ENCODE measurements around the gene SOCS1. TPM values are rescaled to one million over a fixed set of nuclear protein-coding genes. Genes with fewer than 3 reads are reported as not detected.

The SOCS1 gene
- total RNA-seq, 1 donor from 2014 or later = 11.7 TPM

GRCh38 chr16:11289202-11289601, 33.2 kb upstream of the SOCS1 start:
- Mint-ChIP-seq H3K4me3 (no peak overlapping the region), H3K9me3 (no peaks in the 10 kb centered on the region), H3K27me3 (ENCODE audit: low read depth) (no peaks in the 10 kb centered on the region), H3K27ac (no peak overlapping the region), H3K36me3 (no peaks in the 10 kb centered on the region), H3K4me1 (peaks cover 13% of the 10 kb centered on the region)
- no peak for TF ChIP-seq CTCF (IDR thresholded peaks at IDR 0.05; ENCODE audit: unreplicated experiment)
- DNase-seq (ENCODE audit: low spot score in 2 of 2, unreplicated experiment in 2 of 2) = no peak

GRCh38 chr16:11285842-11286241, 29.8 kb upstream of the SOCS1 start:
- no peaks in the 10 kb centered on the region for H3K27me3 Mint-ChIP-seq (ENCODE audit: low read depth)
- no peaks in the 10 kb centered on the region for H3K36me3 Mint-ChIP-seq
- no peak for TF ChIP-seq CTCF (IDR thresholded peaks at IDR 0.05; ENCODE audit: unreplicated experiment)
- no peaks in the 10 kb centered on the region for H3K9me3 Mint-ChIP-seq
- no peak overlapping the region for H3K4me3 Mint-ChIP-seq
- H3K4me1 Mint-ChIP-seq = peaks cover 3% of the 10 kb centered on the region
- no peak overlapping the region for H3K27ac Mint-ChIP-seq
- DNase-seq (ENCODE audit: low spot score in 2 of 2, unreplicated experiment in 2 of 2) = no peak

- Mint-ChIP-seq H3K4me1 (peaks cover 4% of the 10 kb centered on the region), H3K4me3 (no peak overlapping the region)
Measured at GRCh38 chr16:11283820-11284248, 27.8 kb upstream of the SOCS1 start.

GRCh38 chr16:11280616-11281522, 24.9 kb upstream of the SOCS1 start, which contains the start of gene PRM1:
TSS of gene PRM1 (minus strand) at chr16:11281330. CDS start at chr16:11281238, 92 bp downstream.
- Mint-ChIP-seq H3K4me3 (no peak within 1 kb of the TSS), H3K4me1 (peaks cover 4% of the 10 kb centered on the region), H3K9me3 (no peaks in the 10 kb centered on the region), H3K27ac (no peak within 1 kb of the TSS), H3K36me3 (no peaks in the 10 kb centered on the region), H3K27me3 (ENCODE audit: low read depth) (no peaks in the 10 kb centered on the region)
- TF ChIP-seq CTCF (IDR thresholded peaks at IDR 0.05; ENCODE audit: unreplicated experiment) = no peak
- no peak for DNase-seq (ENCODE audit: low spot score in 2 of 2, unreplicated experiment in 2 of 2)

More at GRCh38 chr16:11283820-11284248, 27.8 kb upstream of the SOCS1 start:
- no peak overlapping the region for H3K27ac Mint-ChIP-seq
- TF ChIP-seq CTCF (IDR thresholded peaks at IDR 0.05; ENCODE audit: unreplicated experiment) = no peak
- H3K36me3 Mint-ChIP-seq = no peaks in the 10 kb centered on the region
- no peak for DNase-seq (ENCODE audit: low spot score in 2 of 2, unreplicated experiment in 2 of 2)
- no peaks in the 10 kb centered on the region for H3K27me3 Mint-ChIP-seq (ENCODE audit: low read depth)
- no peaks in the 10 kb centered on the region for H3K9me3 Mint-ChIP-seq

GRCh38 chr16:11278681-11279628, 23.0 kb upstream of the SOCS1 start:
- Mint-ChIP-seq H3K4me3 (no peak overlapping the region), H3K27me3 (ENCODE audit: low read depth) (no peaks in the 10 kb centered on the region), H3K4me1 (peaks cover 6% of the 10 kb centered on the region), H3K27ac (no peak overlapping the region), H3K36me3 (no peaks in the 10 kb centered on the region), H3K9me3 (no peaks in the 10 kb centered on the region)
- no peak for DNase-seq (ENCODE audit: low spot score in 2 of 2, unreplicated experiment in 2 of 2)
- no peak for TF ChIP-seq CTCF (IDR thresholded peaks at IDR 0.05; ENCODE audit: unreplicated experiment)
